Measurements from ENCODE around the gene LOXL4.

Gene LOXL4

GRCh38 chr10:98257198-98257597, 10.8 kb downstream of the LOXL4 start:
- H3K27me3 ChIP-seq (ENCODE audit: insufficient read depth, poor library complexity, severe bottlenecking): no peaks in the 10 kb centered on the region
- H3K27ac ChIP-seq (replicated peaks): no peak overlapping the region
- TF ChIP-seq POLR2AphosphoS5 (IDR thresholded peaks at IDR 0.05; ENCODE audit: low read depth) (no peak), GABPA (IDR thresholded peaks at IDR 0.05; ENCODE audit: low read depth) (no peak)
- TF ChIP-seq, protein P1, sequence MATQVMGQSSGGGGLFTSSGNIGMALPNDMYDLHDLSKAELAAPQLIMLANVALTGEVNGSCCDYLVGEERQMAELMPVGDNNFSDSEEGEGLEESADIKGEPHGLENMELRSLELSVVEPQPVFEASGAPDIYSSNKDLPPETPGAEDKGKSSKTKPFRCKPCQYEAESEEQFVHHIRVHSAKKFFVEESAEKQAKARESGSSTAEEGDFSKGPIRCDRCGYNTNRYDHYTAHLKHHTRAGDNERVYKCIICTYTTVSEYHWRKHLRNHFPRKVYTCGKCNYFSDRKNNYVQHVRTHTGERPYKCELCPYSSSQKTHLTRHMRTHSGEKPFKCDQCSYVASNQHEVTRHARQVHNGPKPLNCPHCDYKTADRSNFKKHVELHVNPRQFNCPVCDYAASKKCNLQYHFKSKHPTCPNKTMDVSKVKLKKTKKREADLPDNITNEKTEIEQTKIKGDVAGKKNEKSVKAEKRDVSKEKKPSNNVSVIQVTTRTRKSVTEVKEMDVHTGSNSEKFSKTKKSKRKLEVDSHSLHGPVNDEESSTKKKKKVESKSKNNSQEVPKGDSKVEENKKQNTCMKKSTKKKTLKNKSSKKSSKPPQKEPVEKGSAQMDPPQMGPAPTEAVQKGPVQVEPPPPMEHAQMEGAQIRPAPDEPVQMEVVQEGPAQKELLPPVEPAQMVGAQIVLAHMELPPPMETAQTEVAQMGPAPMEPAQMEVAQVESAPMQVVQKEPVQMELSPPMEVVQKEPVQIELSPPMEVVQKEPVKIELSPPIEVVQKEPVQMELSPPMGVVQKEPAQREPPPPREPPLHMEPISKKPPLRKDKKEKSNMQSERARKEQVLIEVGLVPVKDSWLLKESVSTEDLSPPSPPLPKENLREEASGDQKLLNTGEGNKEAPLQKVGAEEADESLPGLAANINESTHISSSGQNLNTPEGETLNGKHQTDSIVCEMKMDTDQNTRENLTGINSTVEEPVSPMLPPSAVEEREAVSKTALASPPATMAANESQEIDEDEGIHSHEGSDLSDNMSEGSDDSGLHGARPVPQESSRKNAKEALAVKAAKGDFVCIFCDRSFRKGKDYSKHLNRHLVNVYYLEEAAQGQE (IDR thresholded peaks at IDR 0.05; ENCODE audit: insufficient replicate concordance, low read depth): no peak

GRCh38 chr10:98256692-98257091, 11.3 kb downstream of the LOXL4 start:
- TF ChIP-seq, protein P1 (IDR thresholded peaks at IDR 0.05; ENCODE audit: insufficient replicate concordance, low read depth): no peak
- TF ChIP-seq GABPA (IDR thresholded peaks at IDR 0.05; ENCODE audit: low read depth): no peak
- TF ChIP-seq CTCF (IDR thresholded peaks at IDR 0.05; ENCODE audit: insufficient read depth, low read length): no peak
- TF ChIP-seq POLR2AphosphoS5 (IDR thresholded peaks at IDR 0.05; ENCODE audit: low read depth): no peak
- no peak for TF ChIP-seq SPI1 (IDR thresholded peaks at IDR 0.05; ENCODE audit: borderline replicate concordance, low read depth)
- H3K27ac ChIP-seq (replicated peaks): no peak overlapping the region

More at GRCh38 chr10:98257198-98257597, 10.8 kb downstream of the LOXL4 start:
- no peak for DNase-seq (ENCODE audit: low read depth in 1 of 2, low spot score in 1 of 2)
- no peak overlapping the region for H3K4me3 ChIP-seq (replicated peaks; ENCODE audit: insufficient read depth, low read length)

GRCh38 chr10:98255146-98255877, 12.7 kb downstream of the LOXL4 start:
- no peak for DNase-seq (ENCODE audit: low read depth in 1 of 2, low spot score in 1 of 2)
- H3K27me3 ChIP-seq (ENCODE audit: insufficient read depth, poor library complexity, severe bottlenecking): no peaks in the 10 kb centered on the region
- H3K4me3 ChIP-seq (replicated peaks; ENCODE audit: insufficient read depth, low read length): no peak overlapping the region
- TF ChIP-seq SPI1 (IDR thresholded peaks at IDR 0.05; ENCODE audit: borderline replicate concordance, low read depth) (no peak), GABPA (IDR thresholded peaks at IDR 0.05; ENCODE audit: low read depth) (no peak), CTCF (IDR thresholded peaks at IDR 0.05; ENCODE audit: insufficient read depth, low read length) (no peak), POLR2AphosphoS5 (IDR thresholded peaks at IDR 0.05; ENCODE audit: low read depth) (no peak)
- TF ChIP-seq, protein P1 (IDR thresholded peaks at IDR 0.05; ENCODE audit: insufficient replicate concordance, low read depth): no peak
- H3K27ac ChIP-seq (replicated peaks): no peak overlapping the region

More at GRCh38 chr10:98256692-98257091, 11.3 kb downstream of the LOXL4 start:
- Histone ChIP-seq H3K4me3 (replicated peaks; ENCODE audit: insufficient read depth, low read length) (no peak overlapping the region), H3K27me3 (ENCODE audit: insufficient read depth, poor library complexity, severe bottlenecking) (no peaks in the 10 kb centered on the region)
- DNase-seq (ENCODE audit: low read depth in 1 of 2, low spot score in 1 of 2): no peak
